ENCODE data around the gene USP34.

Gene USP34

DNA sequence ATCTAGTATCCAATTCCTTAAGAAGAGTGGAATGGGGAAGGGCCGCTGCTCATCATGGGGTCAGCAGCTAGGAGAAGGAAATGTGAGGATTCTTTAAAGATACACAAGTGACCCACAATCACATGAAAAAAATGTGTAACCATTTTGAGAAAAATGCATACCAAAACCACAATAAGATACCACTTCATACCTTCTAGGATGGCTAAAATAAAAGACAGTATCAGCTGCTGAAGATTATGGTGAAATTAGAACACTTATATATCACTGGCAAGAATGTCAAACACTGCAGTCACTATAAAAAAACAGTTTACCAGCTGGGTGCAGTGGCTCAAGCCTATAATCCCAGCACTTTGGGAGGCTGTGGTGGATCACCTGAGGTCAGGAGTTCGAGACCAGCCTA, 241.0 kb downstream of the USP34 start:
- no peak overlapping the region for H3K4me3 ChIP-seq (ENCODE audit: low read depth, low read length)
- TF ChIP-seq, protein P1, sequence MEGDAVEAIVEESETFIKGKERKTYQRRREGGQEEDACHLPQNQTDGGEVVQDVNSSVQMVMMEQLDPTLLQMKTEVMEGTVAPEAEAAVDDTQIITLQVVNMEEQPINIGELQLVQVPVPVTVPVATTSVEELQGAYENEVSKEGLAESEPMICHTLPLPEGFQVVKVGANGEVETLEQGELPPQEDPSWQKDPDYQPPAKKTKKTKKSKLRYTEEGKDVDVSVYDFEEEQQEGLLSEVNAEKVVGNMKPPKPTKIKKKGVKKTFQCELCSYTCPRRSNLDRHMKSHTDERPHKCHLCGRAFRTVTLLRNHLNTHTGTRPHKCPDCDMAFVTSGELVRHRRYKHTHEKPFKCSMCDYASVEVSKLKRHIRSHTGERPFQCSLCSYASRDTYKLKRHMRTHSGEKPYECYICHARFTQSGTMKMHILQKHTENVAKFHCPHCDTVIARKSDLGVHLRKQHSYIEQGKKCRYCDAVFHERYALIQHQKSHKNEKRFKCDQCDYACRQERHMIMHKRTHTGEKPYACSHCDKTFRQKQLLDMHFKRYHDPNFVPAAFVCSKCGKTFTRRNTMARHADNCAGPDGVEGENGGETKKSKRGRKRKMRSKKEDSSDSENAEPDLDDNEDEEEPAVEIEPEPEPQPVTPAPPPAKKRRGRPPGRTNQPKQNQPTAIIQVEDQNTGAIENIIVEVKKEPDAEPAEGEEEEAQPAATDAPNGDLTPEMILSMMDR (IDR thresholded peaks at IDR 0.05; ENCODE audit: insufficient read depth, low read depth, low read length, missing control alignments), result no peak
- no peak for DNase-seq (ENCODE audit: low read depth)

DNA sequence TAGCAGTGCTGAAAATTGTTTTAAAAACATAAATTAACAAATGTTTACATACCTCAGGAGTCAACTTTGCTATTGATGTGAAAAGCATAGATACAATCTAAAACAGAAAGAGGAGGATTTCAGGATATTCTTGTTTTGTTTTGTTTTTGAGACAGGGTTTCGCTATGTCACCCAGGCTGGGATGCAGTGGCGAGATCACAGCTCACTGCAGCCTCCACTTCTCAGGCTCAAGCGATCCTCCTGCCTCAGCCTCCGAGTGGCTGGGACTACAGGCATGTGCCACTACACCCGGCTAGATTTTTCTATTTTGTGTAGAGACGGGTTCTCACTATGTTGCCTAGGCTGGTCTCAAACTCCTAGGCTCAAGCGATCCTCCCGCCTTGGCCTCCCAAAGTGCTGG, 248.3 kb downstream of the USP34 start:
- DNase-seq (ENCODE audit: low read depth), result no peak
- TF ChIP-seq, protein P1 (IDR thresholded peaks at IDR 0.05; ENCODE audit: insufficient read depth, low read depth, low read length, missing control alignments), result no peak
- no peak overlapping the region for H3K4me3 ChIP-seq (ENCODE audit: low read depth, low read length)

DNA sequence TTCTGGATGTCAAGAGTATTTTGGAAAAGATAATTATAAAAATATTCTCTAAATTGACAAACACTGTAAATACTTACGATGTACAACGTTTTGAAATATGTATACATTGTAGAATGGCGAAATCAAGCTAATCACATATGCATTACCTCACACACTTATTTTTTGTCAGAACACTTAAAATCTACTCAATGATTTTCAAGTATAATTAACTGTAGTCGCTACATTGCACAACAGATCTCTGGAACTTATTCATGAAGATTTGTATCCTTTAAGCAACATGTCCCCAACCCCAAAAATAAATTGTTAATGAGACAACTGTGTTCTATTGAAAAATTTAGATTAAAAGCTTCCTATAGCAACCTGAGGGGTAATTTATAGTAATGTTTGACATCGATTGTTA, 249.1 kb downstream of the USP34 start:
- no peak overlapping the region for H3K4me3 ChIP-seq (ENCODE audit: low read depth, low read length)
- TF ChIP-seq, protein P1 (IDR thresholded peaks at IDR 0.05; ENCODE audit: insufficient read depth, low read depth, low read length, missing control alignments), result no peak
- no peak for DNase-seq (ENCODE audit: low read depth)

DNA sequence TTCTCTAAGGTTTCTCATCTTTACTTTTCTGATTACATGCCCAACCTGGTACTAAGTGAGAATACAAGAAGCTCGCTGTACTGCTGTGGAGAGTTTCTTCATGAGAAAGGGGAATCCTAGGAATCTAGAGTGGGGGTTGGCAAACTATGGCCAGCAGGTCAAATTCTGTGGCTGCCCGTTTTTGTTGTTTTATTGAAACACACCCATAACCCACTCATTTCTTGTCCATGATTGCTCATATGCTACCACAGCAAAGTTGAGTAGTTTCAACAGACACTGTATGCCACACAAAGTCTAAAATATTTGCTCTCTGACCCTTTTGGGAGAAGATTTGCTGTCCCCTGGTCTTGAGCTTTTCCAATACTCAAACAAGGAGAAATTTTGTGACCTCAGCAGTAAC, 250.1 kb downstream of the USP34 start:
- DNase-seq (ENCODE audit: low read depth), result no peak
- TF ChIP-seq, protein P1 (IDR thresholded peaks at IDR 0.05; ENCODE audit: insufficient read depth, low read depth, low read length, missing control alignments), result no peak

DNA sequence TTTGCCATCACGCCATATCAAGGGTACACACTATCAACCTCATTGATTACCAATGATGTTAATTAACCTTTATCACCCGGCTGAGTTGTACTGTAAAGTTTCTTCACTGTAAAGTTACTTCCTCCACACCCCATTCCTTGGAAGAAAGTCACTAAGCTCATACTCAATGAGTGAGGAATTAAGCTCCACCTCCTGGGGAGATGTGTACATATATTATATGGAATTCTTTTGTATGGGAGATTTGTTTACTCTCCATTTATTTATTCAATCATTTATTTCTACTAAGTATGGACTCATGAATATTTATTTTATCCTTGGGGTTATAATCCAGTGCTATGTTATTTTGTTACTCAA, 252.1 kb downstream of the USP34 start:
- no peak for DNase-seq (ENCODE audit: low read depth)
- TF ChIP-seq, protein P1 (IDR thresholded peaks at IDR 0.05; ENCODE audit: insufficient read depth, low read depth, low read length, missing control alignments), result no peak
- H3K4me3 ChIP-seq (ENCODE audit: low read depth, low read length), result no peak overlapping the region

More for the DNA sequence above, 250.1 kb downstream of the USP34 start:
- no peak overlapping the region for H3K4me3 ChIP-seq (ENCODE audit: low read depth, low read length)

DNA sequence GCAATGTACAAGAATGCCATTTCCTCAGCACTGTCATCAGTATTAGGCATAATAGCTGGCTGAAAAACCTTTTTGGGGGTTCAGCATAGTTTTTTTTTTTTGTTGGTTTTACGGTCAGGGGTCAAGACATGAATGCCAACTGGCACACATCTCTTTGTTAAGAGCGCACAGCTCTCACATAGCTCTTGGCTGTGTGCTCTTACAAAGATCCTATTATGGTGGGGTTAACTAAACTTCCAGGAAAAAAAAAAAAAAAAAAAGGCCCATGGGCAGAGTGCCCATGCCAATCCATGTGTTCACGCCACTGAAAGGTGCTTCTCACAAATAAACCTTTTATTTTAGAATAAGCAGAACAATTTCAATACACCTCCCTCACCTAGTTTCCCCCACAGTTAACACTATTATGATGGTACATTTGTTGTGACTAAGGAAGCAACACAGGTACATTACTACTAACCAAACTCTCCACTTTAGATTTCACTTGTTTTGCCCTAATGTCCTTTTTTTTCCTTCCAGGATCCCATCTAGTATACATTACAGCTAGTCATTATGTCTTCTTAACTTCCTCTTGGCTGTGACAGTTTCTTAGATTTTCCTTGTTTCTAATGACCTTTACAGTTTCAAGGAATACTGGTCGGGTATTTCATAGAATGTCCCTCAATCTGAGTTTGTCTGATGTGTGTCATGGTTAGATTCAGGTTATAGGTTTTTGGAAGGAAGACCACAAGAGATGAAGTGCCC, 252.6 kb downstream of the USP34 start:
- TF ChIP-seq, protein P1 (IDR thresholded peaks at IDR 0.05; ENCODE audit: insufficient read depth, low read depth, low read length, missing control alignments), result no peak
- no peak for DNase-seq (ENCODE audit: low read depth)

DNA sequence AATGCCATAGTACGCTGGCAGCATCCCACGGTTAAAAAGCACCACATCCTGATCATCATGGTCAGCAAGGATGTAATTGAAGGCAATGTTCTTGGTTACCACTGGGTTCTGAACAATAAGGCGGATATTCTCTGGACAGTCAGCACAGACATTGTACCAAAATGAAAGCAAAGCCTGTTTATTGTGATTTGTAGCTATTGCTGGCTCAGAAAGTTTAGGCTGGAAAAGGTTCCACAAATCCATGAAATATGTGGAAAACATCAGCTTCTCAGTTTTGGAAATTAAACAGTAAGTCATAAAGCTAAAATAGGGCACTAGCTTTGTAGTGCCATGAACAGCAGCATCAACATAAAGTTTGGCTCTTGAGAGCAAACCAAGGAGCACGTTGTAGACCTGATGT, 256.7 kb downstream of the USP34 start:
- TF ChIP-seq, protein P1 (IDR thresholded peaks at IDR 0.05; ENCODE audit: insufficient read depth, low read depth, low read length, missing control alignments), result no peak
- no peak overlapping the region for H3K4me3 ChIP-seq (ENCODE audit: low read depth, low read length)
- DNase-seq (ENCODE audit: low read depth), result no peak

More for the DNA sequence above, 252.6 kb downstream of the USP34 start:
- no peak overlapping the region for H3K4me3 ChIP-seq (ENCODE audit: low read depth, low read length)
